HG03280 (cell line): ENCODE results near the gene RNASET2.
"Not testable (repeated sequence)": the region's sequence is repeated elsewhere in the genome, so short reads cannot be mapped to it uniquely, and the experiment has no call there.

Experiments used
- ATAC-seq: cut with Tn5 transposase; IDR thresholded peaks from one replicate; pipeline ENCODE4 v1.9.1; 2021; ENCODE audit warnings: mild to moderate bottlenecking, moderate library complexity; ENCODE audit not compliant: unreplicated experiment

The RNASET2 gene

DNA sequence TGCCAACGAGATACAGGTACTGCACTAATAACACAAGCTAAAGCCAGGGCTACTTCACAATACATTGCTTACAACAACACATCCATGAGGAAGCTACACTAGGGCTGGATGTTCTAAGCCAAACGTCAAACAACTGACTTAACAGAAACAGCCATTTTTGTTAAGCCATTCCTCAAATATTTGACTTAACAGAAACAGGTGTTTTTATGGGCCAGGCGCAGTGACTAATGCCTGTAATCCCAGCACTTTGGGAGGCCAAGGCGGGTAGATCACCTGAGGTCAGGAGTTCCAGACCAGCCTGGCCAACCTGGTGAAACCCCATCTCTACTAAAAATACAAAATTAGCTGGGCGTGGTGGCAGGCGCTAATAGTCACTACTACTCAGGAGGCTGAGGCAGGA, 7.6 kb downstream of the RNASET2 start:
- ATAC-seq, result not testable (repeated sequence)

DNA sequence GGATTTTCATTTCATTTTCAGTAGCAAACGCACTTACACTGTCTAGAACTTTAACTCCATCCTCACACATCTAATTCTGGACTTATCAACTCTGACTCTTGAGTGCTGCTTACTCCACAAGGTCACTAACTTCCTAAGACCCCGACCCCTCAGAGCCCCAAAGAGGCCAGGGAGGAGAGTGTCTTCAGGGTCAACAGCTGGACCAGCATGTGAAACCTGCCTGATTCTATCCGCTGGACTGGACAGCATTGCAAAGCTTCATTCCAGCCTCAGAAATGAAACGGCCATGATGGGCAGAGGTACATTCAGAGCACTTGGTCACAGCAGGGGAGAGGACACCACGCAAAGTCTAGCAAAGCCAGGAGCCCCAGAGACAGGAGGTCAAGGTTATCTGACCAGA, 9.1 kb downstream of the RNASET2 start:
- no peak for ATAC-seq

DNA sequence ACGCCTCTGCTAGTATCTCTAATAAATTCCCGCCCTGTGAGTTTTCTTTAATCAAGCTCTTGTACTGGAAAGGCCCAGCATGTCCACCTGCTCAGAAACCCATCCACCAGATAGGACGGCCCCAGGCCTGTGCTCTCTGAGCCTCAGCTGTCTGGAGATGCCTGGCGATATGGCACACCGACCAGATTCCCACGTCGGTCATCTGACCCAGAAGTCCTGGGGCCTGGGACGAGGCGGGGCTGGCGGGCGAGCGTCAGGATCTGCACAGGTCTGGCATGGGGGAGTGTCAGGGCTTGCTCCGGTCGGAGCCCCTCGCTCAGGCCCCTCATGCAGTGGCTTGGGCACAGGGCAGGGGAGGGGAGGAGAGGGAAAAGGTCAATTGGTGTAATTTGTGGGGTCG, 10.2 kb downstream of the RNASET2 start:
- ATAC-seq, result no peak

DNA sequence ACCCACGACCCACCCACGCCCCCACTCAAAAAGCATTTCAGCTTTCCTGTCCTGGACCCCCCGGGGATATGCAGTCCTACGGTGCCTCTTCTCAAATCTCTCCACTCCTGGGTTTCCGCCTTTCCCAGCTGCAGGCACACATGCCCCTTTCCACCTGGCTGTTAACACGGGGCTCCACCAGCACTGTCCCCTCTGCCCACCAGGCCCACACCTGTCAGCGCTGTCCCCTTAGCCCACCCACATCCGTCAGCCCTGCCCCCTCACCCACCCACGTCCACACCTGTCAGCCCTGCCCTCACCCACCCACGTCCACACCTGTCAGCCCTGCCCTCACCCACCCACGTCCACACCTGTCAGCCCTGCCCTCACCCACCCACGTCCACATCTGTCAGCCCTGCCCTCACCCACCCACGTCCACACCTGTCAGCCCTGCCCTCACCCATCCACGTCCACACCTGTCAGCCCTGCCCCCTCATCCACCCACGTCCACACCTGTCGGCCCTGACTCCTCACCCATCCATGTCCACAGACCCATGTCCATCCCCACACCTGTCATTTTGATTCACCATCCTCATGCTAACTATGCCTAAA, 11.6 kb downstream of the RNASET2 start:
- ATAC-seq, result no peak

DNA sequence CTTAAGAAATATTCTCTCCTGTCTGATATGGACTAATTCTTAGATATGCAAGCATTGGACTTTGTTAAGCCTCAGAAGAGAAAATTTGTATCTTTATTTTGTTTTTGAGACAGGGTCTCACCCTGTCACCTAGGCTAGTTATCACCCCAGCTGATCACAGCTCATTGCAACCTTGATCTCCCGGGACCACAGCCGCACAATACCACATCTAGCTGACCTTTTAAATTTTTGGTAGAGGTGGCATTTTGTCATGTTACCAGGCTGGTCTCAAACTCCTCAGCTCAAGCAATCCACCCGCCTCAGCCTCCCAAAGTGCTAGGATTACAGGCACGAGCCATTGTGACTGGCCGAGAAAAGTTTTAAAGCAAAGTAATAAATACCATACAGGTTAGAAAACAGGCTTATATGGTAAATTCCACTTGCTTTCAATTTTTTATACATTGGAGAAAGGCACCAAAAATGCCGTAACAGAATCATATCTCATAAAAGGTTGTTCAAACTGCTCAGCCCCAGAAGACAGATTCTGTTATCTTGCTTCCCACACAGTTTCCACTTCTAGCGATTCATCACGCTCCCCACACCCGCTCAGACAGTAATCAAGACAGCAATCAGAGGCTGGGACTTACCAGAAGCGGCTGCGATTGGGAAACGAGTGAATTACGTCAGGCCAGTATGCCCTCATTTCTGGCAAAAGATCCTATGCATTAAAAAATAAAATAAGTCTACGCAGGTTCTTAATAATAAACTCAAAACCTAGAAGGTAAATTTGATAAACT, 13.8 kb downstream of the RNASET2 start:
- ATAC-seq, result no peak

DNA sequence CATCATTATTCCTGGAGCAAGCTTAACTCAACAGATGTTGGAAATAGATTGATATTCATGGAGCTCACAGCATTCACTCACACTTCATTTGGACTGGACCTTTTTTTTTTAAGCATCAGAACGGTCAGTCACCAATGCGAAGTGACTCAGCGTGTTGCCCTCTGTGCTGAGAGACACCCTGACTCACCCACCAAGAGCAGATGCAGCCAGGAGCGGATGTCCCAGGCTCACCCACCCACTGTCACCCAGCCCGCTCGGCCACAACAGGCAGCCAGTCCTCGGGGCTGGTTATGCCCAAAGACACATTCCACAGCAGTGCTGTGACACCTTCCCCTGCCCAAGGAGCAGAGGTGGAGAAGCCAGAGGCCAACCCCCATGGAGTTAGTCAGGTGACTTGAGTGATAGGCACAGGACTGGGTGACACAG, 15.7 kb downstream of the RNASET2 start:
- no peak for ATAC-seq

DNA sequence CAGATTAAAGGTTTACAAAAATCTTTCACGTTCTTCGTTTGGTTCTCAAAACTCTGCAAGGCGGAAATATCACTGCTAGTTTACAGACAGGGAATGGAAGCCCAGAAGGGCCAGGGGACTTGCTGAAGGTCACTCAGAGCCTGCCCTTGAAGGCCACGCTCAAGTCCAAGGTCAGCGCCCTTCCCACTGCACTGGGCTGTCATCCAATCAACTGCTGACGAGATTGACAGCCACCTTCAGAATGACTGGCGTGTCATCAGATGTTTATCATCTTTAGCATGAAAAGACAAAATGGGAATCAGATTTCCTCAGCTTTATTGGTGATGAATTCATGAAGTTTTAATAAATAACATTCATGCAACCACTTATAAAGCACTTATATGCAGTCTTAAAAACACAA, 16.5 kb downstream of the RNASET2 start:
- no peak for ATAC-seq

DNA sequence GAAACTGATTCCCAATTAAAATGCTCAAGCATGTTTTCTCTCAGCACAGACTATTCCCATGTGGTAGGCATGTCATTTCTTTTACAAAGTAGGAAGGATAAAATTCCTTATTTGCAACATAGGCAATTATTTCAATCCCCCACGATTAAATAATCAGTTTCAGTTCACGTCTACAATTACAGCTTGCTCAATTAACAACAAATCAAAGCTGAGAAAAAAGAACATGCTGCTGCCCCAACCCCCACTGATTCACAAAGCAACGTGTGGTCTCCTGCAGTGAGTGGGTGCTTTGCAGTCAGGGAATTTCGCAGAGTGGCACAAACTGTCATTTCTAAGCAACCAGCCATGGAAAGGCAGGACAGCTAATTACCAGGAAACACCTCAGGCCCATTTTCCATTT, 17.0 kb downstream of the RNASET2 start:
- ATAC-seq, result no peak

DNA sequence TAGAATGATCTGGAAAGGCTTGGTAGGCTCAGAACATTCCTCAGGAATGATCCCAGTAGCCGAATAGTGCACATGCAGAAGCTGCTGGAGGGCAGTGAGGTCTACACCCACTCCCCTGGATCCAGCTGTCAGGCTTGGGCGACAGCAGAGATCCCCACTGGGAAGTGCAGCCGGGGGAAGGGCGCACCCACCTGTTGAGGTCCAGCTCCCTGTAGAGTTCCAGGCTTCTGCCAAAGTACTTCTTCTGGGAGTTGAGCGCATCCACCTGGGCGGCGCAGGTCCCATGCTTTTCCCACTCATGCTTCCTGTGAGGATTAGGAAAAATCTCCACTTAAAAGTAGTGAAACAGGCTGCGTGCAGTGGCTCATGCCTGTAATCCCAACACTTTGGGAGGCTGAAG, 17.6 kb downstream of the RNASET2 start:
- ATAC-seq, result no peak

DNA sequence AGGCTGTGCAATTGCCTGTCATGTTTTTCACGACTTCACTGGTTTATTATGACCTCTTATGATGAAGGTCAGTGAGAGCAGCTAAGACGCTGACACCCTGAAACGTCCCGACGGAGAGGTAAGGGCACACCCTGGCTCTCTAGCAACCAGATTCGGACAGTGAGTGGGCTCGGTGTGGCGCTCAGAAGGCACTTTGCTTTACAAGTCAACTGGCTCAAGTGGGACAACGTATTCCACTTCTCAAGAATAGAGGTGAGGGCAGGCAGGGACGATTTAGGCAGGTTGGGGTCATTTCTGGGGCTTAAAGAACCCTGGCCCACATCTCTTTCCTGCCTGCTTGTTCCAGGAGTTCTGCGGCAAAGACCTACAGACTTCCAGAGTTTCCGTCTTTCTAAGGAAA, 18.2 kb downstream of the RNASET2 start:
- no peak for ATAC-seq

DNA sequence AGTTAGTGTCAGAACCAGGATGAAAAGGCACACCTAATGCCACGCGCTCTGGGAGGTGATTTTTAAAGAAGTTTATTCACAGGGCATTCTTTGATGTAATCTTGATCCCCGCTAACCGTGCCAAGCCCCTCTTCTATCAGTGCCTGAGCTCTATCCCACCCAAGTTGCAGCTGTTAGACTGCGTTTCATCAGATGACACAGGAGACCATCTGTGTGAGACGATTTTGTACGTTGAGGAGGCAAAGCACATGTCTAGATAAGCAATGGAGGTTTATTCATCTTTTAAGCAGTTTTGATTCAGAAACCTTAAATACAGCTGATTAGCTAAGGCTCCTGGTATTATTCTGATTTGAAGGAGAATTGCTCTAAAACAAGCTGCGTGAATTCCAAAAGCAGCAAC, 18.6 kb downstream of the RNASET2 start:
- ATAC-seq, result no peak

DNA sequence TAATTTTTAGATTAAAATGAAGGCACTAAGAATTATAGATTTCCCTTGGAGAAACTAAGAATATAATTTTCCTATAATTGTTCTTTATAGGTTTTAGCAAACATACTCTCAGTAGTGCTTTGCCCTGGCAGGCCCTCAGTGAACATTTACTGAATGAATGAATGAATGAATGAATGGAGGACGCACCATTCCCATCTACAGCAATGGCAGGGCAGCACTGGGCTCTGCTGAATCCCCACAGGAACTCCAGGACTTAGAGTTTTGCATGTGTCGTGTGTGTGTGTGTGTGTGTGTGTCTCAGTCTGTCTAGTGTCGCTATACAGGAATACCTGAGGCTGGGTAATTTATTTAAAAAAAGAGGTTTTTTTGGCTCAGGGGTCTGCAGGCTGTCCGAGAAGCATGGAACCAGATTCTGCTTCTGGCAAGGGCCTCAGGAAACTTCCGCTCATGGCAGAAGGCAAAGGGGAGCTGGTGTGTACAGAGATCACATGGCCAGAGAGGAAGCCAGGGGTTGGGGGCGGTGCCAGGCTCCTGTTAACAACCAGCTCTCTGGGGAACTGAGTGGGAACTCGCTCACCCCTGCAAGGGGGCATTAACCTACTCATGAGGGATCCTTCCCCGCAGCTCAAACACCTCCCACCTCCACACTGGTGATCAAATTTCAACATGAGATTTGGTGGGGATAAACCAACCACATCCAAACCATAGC, 20.1 kb downstream of the RNASET2 start:
- ATAC-seq, result no peak

DNA sequence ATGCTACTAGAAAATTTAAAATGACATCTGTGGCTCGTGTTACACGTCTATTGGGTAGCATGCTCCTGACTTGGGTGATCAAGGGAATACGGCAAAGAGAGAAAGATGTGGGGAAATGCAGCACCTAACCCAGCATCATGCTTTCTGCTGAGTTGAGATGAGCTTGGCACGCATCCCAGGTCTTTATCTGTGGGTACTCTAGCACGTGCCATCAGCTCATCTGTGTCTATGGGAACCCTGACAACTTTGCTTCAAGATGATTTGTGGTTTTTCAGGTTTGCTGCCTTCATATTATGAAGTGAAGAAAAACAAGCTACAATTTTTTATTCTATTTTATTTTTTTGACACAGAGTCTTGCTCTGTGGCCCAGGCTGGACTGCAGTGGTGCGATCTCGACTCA, 21.0 kb downstream of the RNASET2 start:
- ATAC-seq, result no peak

DNA sequence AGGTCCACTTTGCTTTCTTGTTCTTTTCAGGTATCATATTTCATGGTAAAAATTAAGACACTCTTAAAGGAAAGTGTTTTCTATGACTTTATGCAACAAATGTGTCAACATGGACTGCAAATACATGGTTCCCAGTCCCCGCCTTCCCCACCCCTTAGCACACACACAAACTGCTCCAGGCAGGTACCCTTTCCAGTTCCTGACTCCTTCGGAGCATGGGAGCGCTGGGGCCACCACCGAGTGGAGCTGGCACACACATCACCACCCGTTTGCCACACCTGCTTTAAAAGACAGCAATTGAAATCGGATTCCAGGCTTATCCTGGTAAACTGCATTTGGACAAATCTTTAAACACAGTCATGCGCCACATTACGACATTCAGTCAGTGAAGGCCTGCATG, 22.2 kb downstream of the RNASET2 start:
- ATAC-seq, result no peak

DNA sequence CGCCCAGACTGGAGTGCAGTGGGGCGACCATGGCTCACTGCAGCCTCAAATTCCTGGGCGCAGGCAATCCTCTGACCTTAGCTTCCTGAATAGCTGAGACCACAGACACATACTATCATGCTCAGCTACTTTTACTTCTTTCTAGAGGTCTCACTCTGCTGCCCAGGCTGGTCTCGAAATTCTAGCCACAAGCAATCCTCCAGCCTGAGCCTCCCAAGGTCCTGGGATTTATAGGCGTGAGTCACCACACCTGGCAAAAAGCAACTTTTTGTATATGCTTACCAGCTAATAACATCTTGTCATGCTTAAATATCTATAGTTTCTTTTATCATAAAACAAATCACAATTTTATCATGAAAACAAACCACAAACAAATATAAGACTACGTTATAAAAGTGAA, 23.0 kb downstream of the RNASET2 start:
- ATAC-seq, result no peak

DNA sequence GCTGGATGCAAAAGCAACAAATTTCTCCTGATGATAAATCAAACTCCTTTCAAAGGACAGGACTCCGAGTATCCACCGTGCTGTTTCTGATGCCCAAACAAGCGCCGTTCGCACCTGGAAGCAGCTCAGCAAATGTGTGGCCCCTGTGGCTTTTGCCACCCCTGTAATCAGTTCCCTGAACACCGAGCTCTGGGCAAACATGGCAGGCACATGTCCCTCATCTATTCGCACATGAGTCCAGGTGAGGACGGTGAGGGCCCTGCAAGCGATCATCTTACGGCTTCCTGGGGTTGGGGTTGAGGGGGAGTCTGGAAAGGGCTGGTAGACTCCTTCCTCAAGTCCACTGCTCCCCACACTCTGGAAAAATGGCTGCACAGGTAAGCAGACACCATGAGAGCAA, 23.7 kb downstream of the RNASET2 start:
- no peak for ATAC-seq

DNA sequence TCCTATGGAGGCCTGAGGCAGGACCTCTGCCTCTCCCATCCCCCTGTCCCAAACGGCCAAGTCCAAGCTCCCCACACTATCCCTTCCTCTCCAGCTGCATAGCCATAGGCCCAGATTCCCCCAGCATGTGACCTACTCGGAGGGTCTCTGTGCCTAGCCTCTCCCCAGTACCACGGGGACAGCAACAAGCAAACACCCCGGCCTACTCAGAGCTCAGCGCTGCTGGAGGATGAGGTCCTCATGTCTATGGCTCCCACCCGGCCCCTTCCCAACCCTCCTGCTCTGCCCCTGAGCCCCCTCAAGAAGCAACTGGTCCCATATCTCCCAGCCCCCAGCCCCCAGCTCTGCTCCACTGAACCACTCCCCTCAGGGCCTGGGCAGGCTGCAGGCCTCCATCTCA, 24.2 kb downstream of the RNASET2 start:
- no peak for ATAC-seq

DNA sequence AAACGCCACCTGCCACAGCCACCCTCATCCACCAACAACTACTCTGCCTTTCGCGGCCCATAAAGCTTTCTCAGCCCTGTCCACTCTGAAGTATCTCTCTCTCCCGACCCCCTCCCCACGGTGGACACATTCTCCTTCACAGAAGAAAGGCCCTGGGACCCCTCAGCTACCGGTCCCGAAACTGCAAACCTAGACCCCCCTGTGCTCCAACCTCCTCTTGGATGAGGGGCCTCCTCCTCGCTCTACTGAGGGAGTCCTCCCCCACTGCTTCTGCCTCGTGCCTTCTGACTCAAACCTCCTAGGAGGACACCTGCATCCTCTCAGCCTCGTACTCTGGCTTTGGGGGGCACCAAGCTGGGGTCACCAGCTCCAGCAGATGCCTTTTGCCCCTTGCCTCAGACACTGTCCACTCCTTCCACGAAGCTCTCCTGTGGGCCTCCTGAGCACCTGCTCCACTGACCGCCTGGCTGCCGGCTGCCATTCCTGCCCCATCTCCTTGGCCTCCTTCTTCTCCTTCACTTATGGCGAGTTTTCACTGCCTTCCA, 24.9 kb downstream of the RNASET2 start:
- no peak for ATAC-seq

DNA sequence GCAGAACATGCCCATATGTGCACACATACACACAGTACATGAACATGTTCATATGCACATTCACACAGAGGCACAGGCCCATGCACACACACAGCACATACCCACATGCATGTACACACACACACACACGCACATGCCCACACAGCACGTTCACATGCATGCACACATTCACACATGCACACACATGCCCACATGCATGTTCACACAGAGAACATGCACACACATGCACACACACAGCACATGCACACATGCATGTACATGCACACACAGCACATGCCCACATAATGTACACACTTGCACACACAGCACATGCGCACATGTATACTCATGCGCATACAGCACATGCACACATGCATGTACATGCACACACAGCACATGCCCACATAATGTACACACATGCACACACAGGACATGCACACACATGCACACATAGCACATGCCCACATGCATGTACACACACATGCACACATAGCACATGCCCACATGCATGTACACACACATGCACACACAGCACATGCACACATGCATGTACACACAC, 25.9 kb downstream of the RNASET2 start:
- no peak for ATAC-seq

DNA sequence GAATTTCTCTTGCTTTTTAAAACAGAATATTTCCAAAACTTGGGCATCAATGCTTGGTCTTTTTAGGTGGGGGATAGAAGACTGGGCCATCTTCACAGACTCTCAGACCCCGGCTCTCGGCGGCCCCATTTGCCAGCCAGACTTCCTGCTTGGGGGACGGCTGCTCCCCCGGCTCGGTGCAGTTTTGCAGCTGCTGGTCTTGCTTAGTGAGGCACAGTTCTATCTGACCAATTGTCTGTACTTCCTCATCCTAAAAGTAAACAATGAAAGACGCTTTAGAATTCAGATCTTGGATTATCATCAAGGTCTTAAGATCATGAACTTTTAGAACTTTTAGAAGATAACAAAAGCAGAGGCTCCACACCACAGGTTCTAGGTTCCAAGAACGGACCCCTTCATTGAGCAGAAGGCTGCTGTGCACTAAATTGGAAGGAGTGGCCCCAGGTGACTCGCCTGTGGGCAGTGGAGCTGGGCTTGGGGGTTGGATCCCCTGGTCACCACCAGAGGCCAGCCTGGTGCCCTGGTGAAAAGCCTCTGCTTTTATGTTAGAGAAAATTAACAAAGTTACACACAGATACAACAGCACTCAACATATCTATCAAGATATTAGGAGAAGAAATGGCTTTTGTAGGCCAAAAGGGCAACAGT, 26.7 kb downstream of the RNASET2 start:
- ATAC-seq, result no peak
